HG03460 (cell line): ENCODE results near the gene BTG4.

Experiments used
- ATAC-seq: cut with Tn5 transposase; IDR thresholded peaks from one replicate; pipeline ENCODE4 v1.9.1; 2021; ENCODE audit not compliant: unreplicated experiment

The BTG4 gene

DNA sequence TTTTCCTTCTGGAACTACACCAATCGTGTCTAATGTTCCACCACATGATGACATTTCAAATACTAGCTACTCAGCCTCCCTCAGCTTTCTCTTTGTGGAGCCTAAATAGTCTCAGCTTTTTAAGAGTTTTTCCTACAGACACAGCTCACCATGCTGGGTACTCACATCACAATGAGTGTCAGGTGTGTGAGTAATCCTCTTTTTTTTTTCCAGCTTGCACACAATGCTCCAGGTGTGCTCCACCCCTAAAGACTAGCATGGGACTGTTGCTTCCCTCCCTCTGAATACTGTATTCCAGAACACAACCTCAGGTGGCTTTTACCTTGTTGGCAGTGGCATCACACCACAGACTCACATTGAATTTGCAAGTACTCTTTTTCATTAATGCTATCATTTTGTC lies 11.7 kb downstream of the BTG4 start:
- no peak for ATAC-seq

GRCh38 chr11:111499483-111499882 lies 12.7 kb downstream of the BTG4 start:
- no peak for ATAC-seq

- no peak for ATAC-seq
Measured at GRCh38 chr11:111494040-111494439, 18.1 kb downstream of the BTG4 start.

GRCh38 chr11:111490496-111490895 lies 21.7 kb downstream of the BTG4 start:
- ATAC-seq = no peak

- ATAC-seq = no peak
Measured at GRCh38 chr11:111483431-111483830, 28.8 kb downstream of the BTG4 start.

- ATAC-seq = no peak
Measured at GRCh38 chr11:111479666-111480065, 32.5 kb downstream of the BTG4 start.

GRCh38 chr11:111477898-111478297 lies 34.3 kb downstream of the BTG4 start:
- ATAC-seq = no peak

DNA sequence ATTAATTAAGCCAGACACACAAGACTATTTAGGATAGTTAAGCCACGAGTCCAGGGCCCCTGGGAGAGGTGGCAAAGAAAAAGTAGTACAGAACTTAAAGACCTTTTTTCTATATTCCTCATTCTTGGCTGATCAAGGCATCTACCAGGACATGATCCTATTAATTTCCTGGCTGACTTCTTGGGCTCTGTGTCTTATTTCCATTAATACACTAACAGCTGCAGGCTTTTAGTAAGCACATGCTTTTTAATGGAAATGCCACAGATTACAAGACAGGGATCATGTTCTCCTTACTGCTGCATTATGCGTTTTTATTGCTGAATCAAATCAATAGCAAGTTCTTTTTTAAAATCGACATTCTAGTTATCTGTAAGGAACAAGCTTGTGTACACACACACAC lies 35.2 kb downstream of the BTG4 start:
- no peak for ATAC-seq

GRCh38 chr11:111476366-111476765 lies 35.8 kb downstream of the BTG4 start:
- ATAC-seq = no peak

GRCh38 chr11:111474432-111474831 lies 37.8 kb downstream of the BTG4 start:
- no peak for ATAC-seq

DNA sequence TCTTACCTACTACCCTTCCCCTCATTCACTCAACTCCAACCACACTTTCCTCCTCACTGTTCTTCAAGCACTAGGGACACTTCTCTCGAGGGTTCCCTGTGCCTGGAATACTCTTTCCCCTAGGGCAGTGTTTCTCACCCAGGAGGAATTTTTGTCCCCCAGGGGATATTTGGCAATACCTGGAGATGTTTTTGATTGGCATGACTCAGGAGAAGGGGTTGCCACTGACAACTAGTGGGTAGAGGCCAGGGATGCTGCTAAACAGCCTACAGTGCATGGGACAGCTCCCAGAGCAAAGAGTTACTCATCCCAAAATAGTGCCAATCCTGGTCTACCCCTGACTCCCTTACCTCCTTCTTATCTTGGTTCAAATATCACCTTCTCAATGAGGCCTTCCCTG lies 40.0 kb downstream of the BTG4 start:
- ATAC-seq = no peak

DNA sequence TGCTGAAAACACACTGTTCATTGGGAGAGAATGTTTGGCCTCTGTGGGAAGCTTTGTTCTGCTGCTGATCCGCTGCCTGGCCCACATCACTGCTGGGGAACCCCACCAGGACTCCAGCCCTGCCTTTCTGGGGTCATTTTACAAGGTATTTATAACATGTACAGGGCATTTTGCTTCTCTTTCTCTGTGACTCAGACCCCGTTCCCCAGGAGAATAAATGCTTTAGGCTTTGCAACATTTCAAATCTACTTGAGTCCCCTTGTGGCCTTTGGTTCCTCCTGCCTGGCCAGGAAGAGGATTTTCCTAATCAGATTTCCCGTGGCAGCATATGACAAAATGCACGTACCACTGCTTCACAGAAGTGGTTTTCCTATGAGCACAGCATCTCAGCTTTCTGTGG lies 43.0 kb downstream of the BTG4 start:
- ATAC-seq = no peak

- ATAC-seq = no peak
Measured at GRCh38 chr11:111466615-111467014, 45.6 kb downstream of the BTG4 start.

DNA sequence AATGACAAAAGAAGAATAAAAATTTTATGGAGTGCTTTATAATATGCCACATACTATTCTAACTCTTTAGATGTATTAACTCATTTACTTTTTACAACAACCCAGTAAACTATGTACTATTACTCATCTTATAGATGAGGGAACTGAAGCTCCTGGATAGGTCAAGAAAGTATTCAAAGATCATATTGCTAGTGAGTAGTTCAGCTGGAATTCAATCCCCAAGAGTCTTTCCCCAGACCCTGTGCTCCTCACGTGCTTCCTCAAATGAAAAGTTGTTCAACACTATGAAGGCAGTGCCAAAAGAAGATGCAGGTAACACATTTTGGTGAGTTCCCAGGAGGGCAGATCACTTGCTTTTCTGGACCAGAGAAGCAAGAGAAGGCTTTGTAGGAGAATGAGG lies 46.8 kb downstream of the BTG4 start:
- no peak for ATAC-seq

GRCh38 chr11:111463276-111463675 lies 48.9 kb downstream of the BTG4 start:
- ATAC-seq = no peak

GRCh38 chr11:111462329-111462728 lies 49.9 kb downstream of the BTG4 start:
- no peak for ATAC-seq

GRCh38 chr11:111461460-111462235 lies 50.5 kb downstream of the BTG4 start:
- ATAC-seq = no peak

DNA sequence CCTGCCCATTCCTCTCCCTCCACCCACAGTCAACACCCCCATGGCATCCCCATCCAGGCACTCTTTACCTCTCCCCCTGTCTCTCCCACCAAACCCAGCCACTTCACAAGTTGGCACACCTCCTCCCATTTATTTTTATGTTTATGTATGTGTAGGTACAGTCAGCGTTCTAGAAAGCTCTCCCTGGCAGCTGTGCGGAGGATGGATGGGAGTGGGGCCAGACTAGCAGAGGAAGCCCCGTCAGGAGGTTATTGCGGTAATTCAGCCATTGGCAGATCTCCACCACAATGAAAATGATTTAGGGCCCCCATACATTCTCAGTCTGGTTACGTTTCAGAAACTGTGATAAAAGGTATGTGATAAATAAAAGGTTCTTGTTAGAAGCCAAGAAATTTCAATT lies 51.3 kb downstream of the BTG4 start:
- no peak for ATAC-seq

- no peak for ATAC-seq
Measured at GRCh38 chr11:111460340-111460739, 51.8 kb downstream of the BTG4 start.

- no peak for ATAC-seq
Measured at GRCh38 chr11:111459506-111460270, 52.5 kb downstream of the BTG4 start.

DNA sequence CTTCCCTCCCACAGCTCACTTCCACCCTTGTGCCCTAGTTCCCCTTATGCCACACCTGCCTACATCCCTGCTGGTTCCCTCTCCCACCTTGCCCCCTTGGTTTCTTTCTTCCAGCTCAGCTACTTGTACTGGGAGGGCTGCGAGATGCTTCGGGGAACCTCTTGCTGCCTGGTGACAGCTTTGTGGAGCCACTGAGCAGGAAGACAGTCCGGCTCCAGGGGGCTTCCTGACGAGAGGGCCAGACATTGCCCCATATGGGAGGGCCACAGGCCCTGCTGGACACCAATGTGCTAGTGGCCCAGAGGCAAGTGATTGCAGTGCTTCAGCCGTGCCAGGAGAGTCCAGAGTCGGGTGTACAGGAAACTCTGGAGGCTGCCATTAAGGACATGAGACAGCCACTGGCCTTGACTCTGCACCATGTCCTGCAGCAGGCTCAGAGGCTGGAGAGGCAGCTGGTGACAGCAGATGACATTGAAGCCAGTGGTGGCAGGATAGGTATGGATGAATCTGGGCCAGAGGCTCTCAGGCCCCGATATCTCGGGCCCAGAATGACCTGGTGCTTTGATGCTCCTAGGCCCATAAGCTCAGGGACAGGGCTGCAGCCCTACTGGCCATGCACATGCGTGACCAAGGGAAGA lies 54.3 kb downstream of the BTG4 start:
- no peak for ATAC-seq
